Measurements from ENCODE around the gene CCZ1B.
A peak's percentile ranks its signal among the peaks of the same experiment; 100 is the strongest.
"Not testable (repeated sequence)": the region's sequence is repeated elsewhere in the genome, so short reads cannot be mapped to it uniquely, and the experiment has no call there.

The CCZ1B gene

GRCh38 chr7:6826151-6826550 lies at the start of gene CCZ1B:
CCZ1B (minus strand) TSS chr7:6826275; CDS start chr7:6826197, 78 bp downstream.
- DNase-seq (ENCODE audit: low spot score), result peak; percentile 58
- FAIRE-seq, result not testable (repeated sequence)

GRCh38 chr7:6875022-6875421 lies 48.9 kb upstream of the CCZ1B start:
- not testable (repeated sequence) for DNase-seq (ENCODE audit: low spot score)
- peak; percentile 48 for FAIRE-seq

- FAIRE-seq; DNase-seq (ENCODE audit: low spot score): not testable (repeated sequence)
Measured at GRCh38 chr7:6872246-6872945, 46.3 kb upstream of the CCZ1B start.

- not testable (repeated sequence) for FAIRE-seq; DNase-seq (ENCODE audit: low spot score)
Measured at GRCh38 chr7:6871421-6872144, 45.5 kb upstream of the CCZ1B start.

GRCh38 chr7:6864751-6865150 lies 38.7 kb upstream of the CCZ1B start:
- not testable (repeated sequence) for FAIRE-seq; DNase-seq (ENCODE audit: low spot score)

- FAIRE-seq; DNase-seq (ENCODE audit: low spot score): not testable (repeated sequence)
Measured at GRCh38 chr7:6864188-6864587, 38.1 kb upstream of the CCZ1B start.

- not testable (repeated sequence) for FAIRE-seq
Measured at GRCh38 chr7:6862876-6863275, 36.8 kb upstream of the CCZ1B start.

GRCh38 chr7:6857721-6858314 lies 31.7 kb upstream of the CCZ1B start:
- not testable (repeated sequence) for FAIRE-seq
- peak; percentile 20 for DNase-seq (ENCODE audit: low spot score)

More at GRCh38 chr7:6862876-6863275, 36.8 kb upstream of the CCZ1B start:
- not testable (repeated sequence) for DNase-seq (ENCODE audit: low spot score)

- not testable (repeated sequence) for FAIRE-seq
Measured at GRCh38 chr7:6855563-6856131, 29.6 kb upstream of the CCZ1B start.

GRCh38 chr7:6854747-6855562 lies 28.9 kb upstream of the CCZ1B start:
- DNase-seq (ENCODE audit: low spot score), result not testable (repeated sequence)

More at GRCh38 chr7:6855563-6856131, 29.6 kb upstream of the CCZ1B start:
- DNase-seq (ENCODE audit: low spot score), result not testable (repeated sequence)

GRCh38 chr7:6853681-6854080 lies 27.6 kb upstream of the CCZ1B start:
- not testable (repeated sequence) for DNase-seq (ENCODE audit: low spot score); FAIRE-seq

More at GRCh38 chr7:6854747-6855562, 28.9 kb upstream of the CCZ1B start:
- not testable (repeated sequence) for FAIRE-seq

GRCh38 chr7:6849127-6849526 lies 23.1 kb upstream of the CCZ1B start:
- not testable (repeated sequence) for DNase-seq (ENCODE audit: low spot score); FAIRE-seq

GRCh38 chr7:6847751-6848150 lies 21.7 kb upstream of the CCZ1B start:
- FAIRE-seq; DNase-seq (ENCODE audit: low spot score): not testable (repeated sequence)

GRCh38 chr7:6845971-6846449 lies 19.9 kb upstream of the CCZ1B start:
- FAIRE-seq; DNase-seq (ENCODE audit: low spot score): not testable (repeated sequence)

- not testable (repeated sequence) for FAIRE-seq; DNase-seq (ENCODE audit: low spot score)
Measured at GRCh38 chr7:6843654-6844053, 17.6 kb upstream of the CCZ1B start.

- DNase-seq (ENCODE audit: low spot score); FAIRE-seq: not testable (repeated sequence)
Measured at GRCh38 chr7:6843092-6843491, 17.0 kb upstream of the CCZ1B start.

- DNase-seq (ENCODE audit: low spot score); FAIRE-seq: not testable (repeated sequence)
Measured at GRCh38 chr7:6842278-6842921, 16.3 kb upstream of the CCZ1B start.

GRCh38 chr7:6837081-6837480 lies 11.0 kb upstream of the CCZ1B start:
- DNase-seq (ENCODE audit: low spot score); FAIRE-seq: not testable (repeated sequence)

GRCh38 chr7:6835521-6835920 lies 9.4 kb upstream of the CCZ1B start:
- not testable (repeated sequence) for FAIRE-seq; DNase-seq (ENCODE audit: low spot score)

GRCh38 chr7:6833636-6834035 lies 7.6 kb upstream of the CCZ1B start:
- FAIRE-seq (no peak), DNase-seq (ENCODE audit: low spot score) (no peak)
